Measurements from ENCODE around the gene CASQ2.
A peak's percentile ranks its signal among the peaks of the same experiment; 100 is the strongest.

CASQ2 gene

GRCh38 chr1:115809076-115809475 lies 40.6 kb upstream of the CASQ2 start:
- no peak for TF ChIP-seq CTCF (IDR thresholded peaks at IDR 0.05; ENCODE audit: low read depth, low read length)
- no peak for DNase-seq (ENCODE audit: extremely low read depth, low read depth)

DNA sequence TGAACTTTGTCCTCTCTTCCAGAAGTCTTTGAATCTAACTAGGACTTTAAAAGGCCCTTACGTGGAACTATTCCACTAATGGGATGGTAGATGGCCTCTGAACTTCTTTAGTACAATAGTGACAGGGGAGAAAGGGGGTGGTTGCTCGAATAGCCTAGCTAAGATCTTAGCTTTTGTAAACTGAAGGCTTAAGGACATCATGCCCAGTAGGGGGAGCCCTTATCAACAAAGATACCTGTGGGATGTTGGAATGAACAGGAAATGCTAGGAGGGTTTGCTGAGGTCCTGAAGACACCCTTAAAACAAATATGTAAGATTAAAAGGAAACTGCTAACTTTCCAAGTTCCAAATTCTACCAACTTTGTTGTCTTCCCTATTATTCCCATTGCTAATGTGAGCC lies 39.2 kb upstream of the CASQ2 start:
- peak; percentile 56 for DNase-seq (ENCODE audit: extremely low read depth, low read depth)
- peak; percentile 82 for TF ChIP-seq CTCF (IDR thresholded peaks at IDR 0.05; ENCODE audit: low read depth, low read length)

- no peak for TF ChIP-seq CTCF (IDR thresholded peaks at IDR 0.05; ENCODE audit: low read depth, low read length)
- DNase-seq (ENCODE audit: extremely low read depth, low read depth) = no peak
Measured at GRCh38 chr1:115805597-115805996, 37.1 kb upstream of the CASQ2 start.

DNA sequence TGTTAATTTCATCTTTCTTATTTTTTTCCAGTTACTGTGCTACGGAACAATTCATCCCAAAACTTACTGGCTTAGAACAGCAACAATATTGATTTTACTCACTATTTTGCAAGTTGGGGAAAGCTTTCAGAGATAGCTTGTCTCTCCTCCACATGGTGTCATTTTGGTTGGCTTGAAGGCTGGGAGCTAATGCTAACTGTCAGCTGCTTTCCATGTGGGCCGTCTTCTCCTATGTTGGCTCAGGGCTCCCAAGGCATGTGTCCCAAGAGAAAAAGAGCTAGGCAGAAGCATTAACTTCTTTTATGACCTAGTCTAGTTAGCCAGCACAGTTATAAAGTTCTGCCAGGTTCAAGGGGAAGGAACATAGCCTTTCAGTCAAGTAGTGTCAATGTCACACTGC lies 33.9 kb upstream of the CASQ2 start:
- DNase-seq (ENCODE audit: extremely low read depth, low read depth) = no peak
- no peak for TF ChIP-seq CTCF (IDR thresholded peaks at IDR 0.05; ENCODE audit: low read depth, low read length)

DNA sequence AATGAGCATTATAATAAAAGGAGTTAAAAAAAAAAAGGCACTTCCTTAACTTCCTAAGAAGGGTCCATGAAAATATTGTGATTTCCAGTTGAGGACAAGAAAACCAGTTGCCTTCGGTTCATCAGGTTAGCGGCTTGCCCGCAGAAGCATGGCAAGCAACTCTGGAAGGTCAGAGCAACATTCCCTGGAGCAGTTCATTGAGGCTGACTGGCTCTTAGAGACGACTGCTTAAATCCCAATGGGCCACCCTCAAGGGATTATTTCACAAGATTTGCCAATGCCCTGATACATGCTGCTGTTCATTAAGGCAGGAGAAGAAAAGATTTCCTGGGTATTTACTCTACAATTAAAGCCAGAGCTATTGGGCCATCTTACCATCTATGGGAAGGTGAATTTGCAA lies 29.0 kb upstream of the CASQ2 start:
- no peak for DNase-seq (ENCODE audit: extremely low read depth, low read depth)
- TF ChIP-seq CTCF (IDR thresholded peaks at IDR 0.05; ENCODE audit: low read depth, low read length) = no peak

- TF ChIP-seq CTCF (IDR thresholded peaks at IDR 0.05; ENCODE audit: low read depth, low read length) = no peak
- DNase-seq (ENCODE audit: extremely low read depth, low read depth) = no peak
Measured at GRCh38 chr1:115796897-115797296, 28.4 kb upstream of the CASQ2 start.

- no peak for TF ChIP-seq CTCF (IDR thresholded peaks at IDR 0.05; ENCODE audit: low read depth, low read length)
- DNase-seq (ENCODE audit: extremely low read depth, low read depth) = no peak
Measured at GRCh38 chr1:115796036-115796435, 27.5 kb upstream of the CASQ2 start.
